ENCODE data around the gene HEG1.

HEG1 gene

GRCh38 chr3:125057186-125057850, 1.5 kb upstream of the HEG1 start:
- Histone ChIP-seq H3K4me1 (ENCODE audit: control insufficient read depth in 1 of 2, insufficient read depth in 1 of 2, low read depth in 1 of 2, low read length in 1 of 2) (peaks cover 17 to 20% of the 10 kb centered on the region in 2 experiments), H3K27ac (no peak overlapping the region), H3K4me3 (ENCODE audit: low read depth in 1 of 2, low read length in 1 of 2) (no peak overlapping the region), H3K27me3 (peaks cover 85% of the 10 kb centered on the region), H3K36me3 (no peaks in the 10 kb centered on the region), H3K9me3 (no peaks in the 10 kb centered on the region)
- TF ChIP-seq CTCF (IDR thresholded peaks at IDR 0.05): no peak

GRCh38 chr3:125055331-125055912, 375 bp downstream of the HEG1 start:
- no peaks in the 10 kb centered on the region for H3K36me3 ChIP-seq
- no peak for TF ChIP-seq CTCF (IDR thresholded peaks at IDR 0.05)

GRCh38 chr3:125054449-125055329, 1.1 kb downstream of the HEG1 start:
- H3K9me3 ChIP-seq: no peaks in the 10 kb centered on the region
- no peaks in the 10 kb centered on the region for H3K36me3 ChIP-seq
- peaks cover 96% of the 10 kb centered on the region for H3K27me3 ChIP-seq
- peaks cover 17 to 20% of the 10 kb centered on the region in 2 experiments for H3K4me1 ChIP-seq (ENCODE audit: control insufficient read depth in 1 of 2, insufficient read depth in 1 of 2, low read depth in 1 of 2, low read length in 1 of 2)
- H3K27ac ChIP-seq: no peak overlapping the region
- H3K4me3 ChIP-seq (ENCODE audit: low read depth in 1 of 2, low read length in 1 of 2): peak overlapping the region; percentile 48 to 52
- TF ChIP-seq CTCF (IDR thresholded peaks at IDR 0.05): no peak

More at GRCh38 chr3:125055331-125055912, 375 bp downstream of the HEG1 start:
- Histone ChIP-seq H3K4me3 (ENCODE audit: low read depth in 1 of 2, low read length in 1 of 2) (peak overlapping the region; percentile 48 to 52), H3K9me3 (no peaks in the 10 kb centered on the region), H3K27ac (no peak overlapping the region), H3K27me3 (peaks cover 98% of the 10 kb centered on the region), H3K4me1 (ENCODE audit: control insufficient read depth in 1 of 2, insufficient read depth in 1 of 2, low read depth in 1 of 2, low read length in 1 of 2) (peaks cover 17 to 20% of the 10 kb centered on the region in 2 experiments)

GRCh38 chr3:125054062-125054448, 1.7 kb downstream of the HEG1 start:
- H3K27ac ChIP-seq: no peak overlapping the region
- no peak for TF ChIP-seq CTCF (IDR thresholded peaks at IDR 0.05)
- peaks cover 17 to 20% of the 10 kb centered on the region in 2 experiments for H3K4me1 ChIP-seq (ENCODE audit: control insufficient read depth in 1 of 2, insufficient read depth in 1 of 2, low read depth in 1 of 2, low read length in 1 of 2)

GRCh38 chr3:125053304-125053699, 2.5 kb downstream of the HEG1 start:
- H3K27ac ChIP-seq: no peak overlapping the region

More at GRCh38 chr3:125054062-125054448, 1.7 kb downstream of the HEG1 start:
- Histone ChIP-seq H3K9me3 (no peaks in the 10 kb centered on the region), H3K36me3 (no peaks in the 10 kb centered on the region), H3K4me3 (ENCODE audit: low read depth in 1 of 2, low read length in 1 of 2) (no peak overlapping the region), H3K27me3 (peaks cover 95% of the 10 kb centered on the region)

More at GRCh38 chr3:125053304-125053699, 2.5 kb downstream of the HEG1 start:
- Histone ChIP-seq H3K36me3 (no peaks in the 10 kb centered on the region), H3K9me3 (no peaks in the 10 kb centered on the region), H3K4me3 (ENCODE audit: low read depth in 1 of 2, low read length in 1 of 2) (no peak overlapping the region), H3K4me1 (ENCODE audit: control insufficient read depth in 1 of 2, insufficient read depth in 1 of 2, low read depth in 1 of 2, low read length in 1 of 2) (peaks cover 17 to 20% of the 10 kb centered on the region in 2 experiments), H3K27me3 (peaks cover 89% of the 10 kb centered on the region)
- no peak for TF ChIP-seq CTCF (IDR thresholded peaks at IDR 0.05)
